ENCODE data around the gene UBA52. TPM values are rescaled to one million over a fixed set of nuclear protein-coding genes. Genes with fewer than 3 reads are reported as not detected.

Gene UBA52
- total RNA-seq, 1 experiment from 2014 or later: 1,108 TPM

- DNase-seq: no peak
- ATAC-seq: no peak
- no peak overlapping the region for H3K27ac ChIP-seq (ENCODE audit: low read length)
- POLR2A ChIA-PET (ENCODE audit: unreplicated experiment): no interaction called here
- no peaks in the 10 kb centered on the region for H3K9me2 ChIP-seq (replicated peaks; ENCODE audit: low read length)
- no peaks in the 10 kb centered on the region for H3K36me3 ChIP-seq (ENCODE audit: low read depth, low read length)
- intact Hi-C loops (cut with micrococcal nuclease): loop anchor here (10.0 kb wide), 1 partner anchor 171 kb away; no protein-coding TSS in a partner anchor
- H3K9me3 ChIP-seq (ENCODE audit: low read length): no peaks in the 10 kb centered on the region
- no peaks in the 10 kb centered on the region for H3K79me2 ChIP-seq (ENCODE audit: low read length)
- H3K27me3 ChIP-seq (ENCODE audit: low read length): peaks cover 44% of the 10 kb centered on the region
- H3K4me2 ChIP-seq (ENCODE audit: low read length): no peak overlapping the region
- H4K20me1 ChIP-seq (ENCODE audit: low read length): no peaks in the 10 kb centered on the region
- BruUV-seq (replicated peaks): no TSS peak
- H3F3A ChIP-seq (ENCODE audit: low read length, unreplicated experiment): peaks cover 5% of the 10 kb centered on the region
- no peak for TF ChIP-seq CTCF (conservative IDR thresholded peaks at IDR 0.05; ENCODE audit: low read depth, low read length)
- TF ChIP-seq EZH2 (IDR thresholded peaks at IDR 0.05; ENCODE audit: low read length, unreplicated experiment): no peak
- no peak for TF ChIP-seq EZH2phosphoT487 (IDR thresholded peaks at IDR 0.05; ENCODE audit: borderline replicate concordance, low read length)
- H3K4me1 ChIP-seq (ENCODE audit: insufficient read depth, low read length): no peaks in the 10 kb centered on the region; the same call in 1 of the 2 replicates
- no peak overlapping the region for H3K4me3 ChIP-seq (ENCODE audit: low read length)
- CTCF ChIA-PET: no interaction called here
- no peak overlapping the region for H3K9ac ChIP-seq (ENCODE audit: low read length)
- H2AFZ ChIP-seq (ENCODE audit: low read length): no peak overlapping the region
Observed at GRCh38 chr19:18603958-18604819, 32.5 kb downstream of the UBA52 start.

- intact Hi-C loops (cut with micrococcal nuclease): loop anchor here (10.0 kb wide), 1 partner anchor 170 kb away; no protein-coding TSS in a partner anchor
- H3K36me3 ChIP-seq (ENCODE audit: low read depth, low read length): no peaks in the 10 kb centered on the region
- no peaks in the 10 kb centered on the region for H3K79me2 ChIP-seq (ENCODE audit: low read length)
- no peak overlapping the region for H3K9ac ChIP-seq (ENCODE audit: low read length)
- no peaks in the 10 kb centered on the region for H3K9me3 ChIP-seq (ENCODE audit: low read length)
- ChIA-PET POLR2A (ENCODE audit: unreplicated experiment) (no interaction called here), CTCF (no interaction called here)
- no peak overlapping the region for H3K27ac ChIP-seq (ENCODE audit: low read length)
- no peaks in the 10 kb centered on the region; the same call in 1 of the 2 replicates for H3K4me1 ChIP-seq (ENCODE audit: insufficient read depth, low read length)
- no peaks in the 10 kb centered on the region for H3K9me2 ChIP-seq (replicated peaks; ENCODE audit: low read length)
- TF ChIP-seq EZH2phosphoT487 (IDR thresholded peaks at IDR 0.05; ENCODE audit: borderline replicate concordance, low read length) (no peak), EZH2 (IDR thresholded peaks at IDR 0.05; ENCODE audit: low read length, unreplicated experiment) (no peak), CTCF (conservative IDR thresholded peaks at IDR 0.05; ENCODE audit: low read depth, low read length) (no peak)
- no TSS peak for BruUV-seq (replicated peaks)
- ATAC-seq: no peak
- H3F3A ChIP-seq (ENCODE audit: low read length, unreplicated experiment): peaks cover 5% of the 10 kb centered on the region
- DNase-seq: no peak
- H3K27me3 ChIP-seq (ENCODE audit: low read length): peaks cover 50% of the 10 kb centered on the region
- no peak overlapping the region for H2AFZ ChIP-seq (ENCODE audit: low read length)
- H4K20me1 ChIP-seq (ENCODE audit: low read length): no peaks in the 10 kb centered on the region
- no peak overlapping the region for H3K4me3 ChIP-seq (ENCODE audit: low read length)
- H3K4me2 ChIP-seq (ENCODE audit: low read length): no peak overlapping the region
Observed at GRCh38 chr19:18604820-18605159, 33.1 kb downstream of the UBA52 start.

- H3K4me1 ChIP-seq (ENCODE audit: insufficient read depth, low read length): no peaks in the 10 kb centered on the region; the same call in 1 of the 2 replicates
- H3K4me2 ChIP-seq (ENCODE audit: low read length): no peak overlapping the region
- H3K4me3 ChIP-seq (ENCODE audit: low read length): no peak overlapping the region
- ChIA-PET CTCF (no interaction called here), POLR2A (ENCODE audit: unreplicated experiment) (no interaction called here)
- BruUV-seq (replicated peaks): no TSS peak
- ATAC-seq (no peak), DNase-seq (no peak)
- no peak overlapping the region for H2AFZ ChIP-seq (ENCODE audit: low read length)
- H3K79me2 ChIP-seq (ENCODE audit: low read length): no peaks in the 10 kb centered on the region
- H4K20me1 ChIP-seq (ENCODE audit: low read length): no peaks in the 10 kb centered on the region
- intact Hi-C loops (cut with micrococcal nuclease): loop anchor here (10.0 kb wide), 1 partner anchor 170 kb away; no protein-coding TSS in a partner anchor
- H3K9me3 ChIP-seq (ENCODE audit: low read length): no peaks in the 10 kb centered on the region
- no peak overlapping the region for H3K9ac ChIP-seq (ENCODE audit: low read length)
- peaks cover 54% of the 10 kb centered on the region for H3K27me3 ChIP-seq (ENCODE audit: low read length)
- no peak overlapping the region for H3K27ac ChIP-seq (ENCODE audit: low read length)
- H3K9me2 ChIP-seq (replicated peaks; ENCODE audit: low read length): no peaks in the 10 kb centered on the region
- TF ChIP-seq EZH2 (IDR thresholded peaks at IDR 0.05; ENCODE audit: low read length, unreplicated experiment) (no peak), EZH2phosphoT487 (IDR thresholded peaks at IDR 0.05; ENCODE audit: borderline replicate concordance, low read length) (no peak), CTCF (conservative IDR thresholded peaks at IDR 0.05; ENCODE audit: low read depth, low read length) (no peak)
- H3K36me3 ChIP-seq (ENCODE audit: low read depth, low read length): no peaks in the 10 kb centered on the region
- peaks cover 5% of the 10 kb centered on the region for H3F3A ChIP-seq (ENCODE audit: low read length, unreplicated experiment)
Observed at GRCh38 chr19:18605196-18605545, 33.5 kb downstream of the UBA52 start.

Data from PC-3 (cell line).